ENCODE measurements around the gene ZNF768. TPM values are rescaled to one million over a fixed set of nuclear protein-coding genes. Genes with fewer than 3 reads are reported as not detected.

The ZNF768 gene
- total and polyA plus RNA-seq, 2 of the 13 experiments (the other 11 are each of a cell fraction or from before 2014, with no cell fraction given): 26.7 to 34.4 TPM

DNA sequence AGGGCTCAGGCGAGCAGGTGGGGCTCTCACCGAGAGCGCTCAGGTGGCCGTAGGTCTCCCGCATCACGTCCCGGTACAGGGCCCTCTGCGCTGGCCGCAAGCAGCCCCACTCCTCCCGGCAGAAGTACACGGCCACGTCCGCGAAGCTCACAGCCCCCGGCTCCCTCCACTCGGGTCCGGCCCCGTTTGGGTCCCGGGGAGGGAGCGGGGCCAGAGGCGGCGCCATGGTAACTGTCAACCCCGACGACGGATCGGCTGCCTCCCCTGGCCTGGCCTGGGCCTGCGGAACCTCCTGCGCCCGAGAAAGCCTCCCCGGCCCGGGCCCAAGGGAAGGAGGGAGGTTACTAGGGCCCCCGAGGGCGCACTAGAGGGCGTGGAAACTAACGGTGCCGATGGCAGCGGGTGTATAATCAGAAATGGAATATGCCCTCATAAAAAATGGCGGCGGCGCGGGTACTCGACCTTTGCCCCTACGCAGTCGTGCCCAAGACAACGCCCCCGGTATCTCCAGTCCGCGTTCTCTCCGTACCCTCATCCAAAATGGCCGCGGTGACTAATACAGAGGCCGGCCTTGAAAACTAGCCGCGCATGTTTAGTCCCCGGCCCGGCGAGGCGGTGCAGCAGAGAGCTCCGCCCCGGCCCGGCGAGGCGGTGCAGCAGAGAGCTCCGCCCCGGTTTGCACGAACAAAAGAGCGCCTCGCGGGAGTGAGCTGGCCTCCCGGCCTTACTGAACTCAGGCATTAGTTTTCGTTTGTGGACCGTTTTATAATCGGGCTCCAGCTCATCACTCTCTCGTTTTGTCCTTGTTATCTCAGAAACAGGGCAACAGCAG is 31.8 kb upstream of the ZNF768 start, which contains the start of gene ZNF764 (continued):
- TF ChIP-seq SNAI1 (CRISPR knock-in tag; IDR thresholded peaks at IDR 0.05; ENCODE audit: borderline replicate concordance): peak; percentile 99
- no peak for TF ChIP-seq TCF7L2 (IDR thresholded peaks at IDR 0.05; ENCODE audit: low read depth, low read length)
- TF ChIP-seq TBP (CRISPR knock-in tag; IDR thresholded peaks at IDR 0.05): no peak
- peak; percentile 61; the same call in 1 of the 2 replicates for TF ChIP-seq ARNT2 (CRISPR knock-in tag; IDR thresholded peaks at IDR 0.05; ENCODE audit: low read depth)
- TF ChIP-seq FOXO1 (CRISPR knock-in tag; IDR thresholded peaks at IDR 0.05): peak; percentile 22; the same call in 1 of the 2 replicates
- no peak; the same call in 1 of the 2 replicates for TF ChIP-seq ZNF3 (CRISPR knock-in tag; IDR thresholded peaks at IDR 0.05)
- TF ChIP-seq ZSCAN9 (CRISPR knock-in tag; IDR thresholded peaks at IDR 0.05; ENCODE audit: borderline replicate concordance): no peak
- TF ChIP-seq, protein P1, sequence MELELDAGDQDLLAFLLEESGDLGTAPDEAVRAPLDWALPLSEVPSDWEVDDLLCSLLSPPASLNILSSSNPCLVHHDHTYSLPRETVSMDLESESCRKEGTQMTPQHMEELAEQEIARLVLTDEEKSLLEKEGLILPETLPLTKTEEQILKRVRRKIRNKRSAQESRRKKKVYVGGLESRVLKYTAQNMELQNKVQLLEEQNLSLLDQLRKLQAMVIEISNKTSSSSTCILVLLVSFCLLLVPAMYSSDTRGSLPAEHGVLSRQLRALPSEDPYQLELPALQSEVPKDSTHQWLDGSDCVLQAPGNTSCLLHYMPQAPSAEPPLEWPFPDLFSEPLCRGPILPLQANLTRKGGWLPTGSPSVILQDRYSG (CRISPR knock-in tag; IDR thresholded peaks at IDR 0.05): no peak
- TF ChIP-seq SMAD1 (CRISPR knock-in tag; IDR thresholded peaks at IDR 0.05; ENCODE audit: borderline replicate concordance, low read depth): no peak
- TF ChIP-seq NPAS2 (CRISPR knock-in tag; IDR thresholded peaks at IDR 0.05; ENCODE audit: borderline replicate concordance): no peak
- no peak; the same call in none of the 2 replicates for TF ChIP-seq ISL2 (CRISPR knock-in tag; IDR thresholded peaks at IDR 0.05)
- peak; percentile 95; the same call in 1 of the 2 replicates for TF ChIP-seq TOPORS (CRISPR knock-in tag; IDR thresholded peaks at IDR 0.05)
- TF ChIP-seq HNRNPL (IDR thresholded peaks at IDR 0.05; ENCODE audit: low read depth, low read length): peak; percentile 90; the same call in 1 of the 2 replicates
- TF ChIP-seq, protein P2, sequence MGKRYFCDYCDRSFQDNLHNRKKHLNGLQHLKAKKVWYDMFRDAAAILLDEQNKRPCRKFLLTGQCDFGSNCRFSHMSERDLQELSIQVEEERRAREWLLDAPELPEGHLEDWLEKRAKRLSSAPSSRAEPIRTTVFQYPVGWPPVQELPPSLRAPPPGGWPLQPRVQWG (CRISPR knock-in tag; IDR thresholded peaks at IDR 0.05; ENCODE audit: borderline replicate concordance, low read depth): no peak
- peak; percentile 93 for TF ChIP-seq POLR2AphosphoS5 (IDR thresholded peaks at IDR 0.05; ENCODE audit: low read depth, low read length)
- TF ChIP-seq ZNF543 (CRISPR knock-in tag; IDR thresholded peaks at IDR 0.05): peak; percentile 88
- TF ChIP-seq ZNF274 (CRISPR knock-in tag; IDR thresholded peaks at IDR 0.05): peak; percentile 78; the same call in 1 of the 2 replicates
- no peak for TF ChIP-seq HNRNPH1 (optimal IDR thresholded peaks at IDR 0.05; ENCODE audit: low read depth, low read length)
- TF ChIP-seq RBFOX2 (IDR thresholded peaks at IDR 0.05; ENCODE audit: low read depth, low read length): peak; percentile 96
- TF ChIP-seq, protein P3, sequence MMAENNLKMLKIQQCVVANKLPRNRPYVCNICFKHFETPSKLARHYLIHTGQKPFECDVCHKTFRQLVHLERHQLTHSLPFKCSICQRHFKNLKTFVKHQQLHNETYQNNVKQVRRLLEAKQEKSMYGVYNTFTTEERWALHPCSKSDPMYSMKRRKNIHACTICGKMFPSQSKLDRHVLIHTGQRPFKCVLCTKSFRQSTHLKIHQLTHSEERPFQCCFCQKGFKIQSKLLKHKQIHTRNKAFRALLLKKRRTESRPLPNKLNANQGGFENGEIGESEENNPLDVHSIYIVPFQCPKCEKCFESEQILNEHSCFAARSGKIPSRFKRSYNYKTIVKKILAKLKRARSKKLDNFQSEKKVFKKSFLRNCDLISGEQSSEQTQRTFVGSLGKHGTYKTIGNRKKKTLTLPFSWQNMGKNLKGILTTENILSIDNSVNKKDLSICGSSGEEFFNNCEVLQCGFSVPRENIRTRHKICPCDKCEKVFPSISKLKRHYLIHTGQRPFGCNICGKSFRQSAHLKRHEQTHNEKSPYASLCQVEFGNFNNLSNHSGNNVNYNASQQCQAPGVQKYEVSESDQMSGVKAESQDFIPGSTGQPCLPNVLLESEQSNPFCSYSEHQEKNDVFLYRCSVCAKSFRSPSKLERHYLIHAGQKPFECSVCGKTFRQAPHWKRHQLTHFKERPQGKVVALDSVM (CRISPR knock-in tag; IDR thresholded peaks at IDR 0.05): peak; percentile 84
- TF ChIP-seq, protein P4, sequence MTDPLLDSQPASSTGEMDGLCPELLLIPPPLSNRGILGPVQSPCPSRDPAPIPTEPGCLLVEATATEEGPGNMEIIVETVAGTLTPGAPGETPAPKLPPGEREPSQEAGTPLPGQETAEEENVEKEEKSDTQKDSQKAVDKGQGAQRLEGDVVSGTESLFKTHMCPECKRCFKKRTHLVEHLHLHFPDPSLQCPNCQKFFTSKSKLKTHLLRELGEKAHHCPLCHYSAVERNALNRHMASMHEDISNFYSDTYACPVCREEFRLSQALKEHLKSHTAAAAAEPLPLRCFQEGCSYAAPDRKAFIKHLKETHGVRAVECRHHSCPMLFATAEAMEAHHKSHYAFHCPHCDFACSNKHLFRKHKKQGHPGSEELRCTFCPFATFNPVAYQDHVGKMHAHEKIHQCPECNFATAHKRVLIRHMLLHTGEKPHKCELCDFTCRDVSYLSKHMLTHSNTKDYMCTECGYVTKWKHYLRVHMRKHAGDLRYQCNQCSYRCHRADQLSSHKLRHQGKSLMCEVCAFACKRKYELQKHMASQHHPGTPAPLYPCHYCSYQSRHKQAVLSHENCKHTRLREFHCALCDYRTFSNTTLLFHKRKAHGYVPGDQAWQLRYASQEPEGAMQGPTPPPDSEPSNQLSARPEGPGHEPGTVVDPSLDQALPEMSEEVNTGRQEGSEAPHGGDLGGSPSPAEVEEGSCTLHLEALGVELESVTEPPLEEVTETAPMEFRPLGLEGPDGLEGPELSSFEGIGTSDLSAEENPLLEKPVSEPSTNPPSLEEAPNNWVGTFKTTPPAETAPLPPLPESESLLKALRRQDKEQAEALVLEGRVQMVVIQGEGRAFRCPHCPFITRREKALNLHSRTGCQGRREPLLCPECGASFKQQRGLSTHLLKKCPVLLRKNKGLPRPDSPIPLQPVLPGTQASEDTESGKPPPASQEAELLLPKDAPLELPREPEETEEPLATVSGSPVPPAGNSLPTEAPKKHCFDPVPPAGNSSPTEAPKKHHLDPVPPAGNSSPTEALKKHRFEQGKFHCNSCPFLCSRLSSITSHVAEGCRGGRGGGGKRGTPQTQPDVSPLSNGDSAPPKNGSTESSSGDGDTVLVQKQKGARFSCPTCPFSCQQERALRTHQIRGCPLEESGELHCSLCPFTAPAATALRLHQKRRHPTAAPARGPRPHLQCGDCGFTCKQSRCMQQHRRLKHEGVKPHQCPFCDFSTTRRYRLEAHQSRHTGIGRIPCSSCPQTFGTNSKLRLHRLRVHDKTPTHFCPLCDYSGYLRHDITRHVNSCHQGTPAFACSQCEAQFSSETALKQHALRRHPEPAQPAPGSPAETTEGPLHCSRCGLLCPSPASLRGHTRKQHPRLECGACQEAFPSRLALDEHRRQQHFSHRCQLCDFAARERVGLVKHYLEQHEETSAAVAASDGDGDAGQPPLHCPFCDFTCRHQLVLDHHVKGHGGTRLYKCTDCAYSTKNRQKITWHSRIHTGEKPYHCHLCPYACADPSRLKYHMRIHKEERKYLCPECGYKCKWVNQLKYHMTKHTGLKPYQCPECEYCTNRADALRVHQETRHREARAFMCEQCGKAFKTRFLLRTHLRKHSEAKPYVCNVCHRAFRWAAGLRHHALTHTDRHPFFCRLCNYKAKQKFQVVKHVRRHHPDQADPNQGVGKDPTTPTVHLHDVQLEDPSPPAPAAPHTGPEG (CRISPR knock-in tag; IDR thresholded peaks at IDR 0.05): no peak

All from HepG2 (cell line).